Fibroblast of lung (primary cell): ENCODE results near the gene DNMT3L. TPM values are rescaled to one million over a fixed set of nuclear protein-coding genes. Genes with fewer than 3 reads are reported as not detected.
"Not testable (repeated sequence)": the region's sequence is repeated elsewhere in the genome, so short reads cannot be mapped to it uniquely, and the experiment has no call there.

Experiments used
- DNase-seq, 2 donors: peaks; one replicate each; pipeline versions ENCODE4 v3.0.0 to v3.0.0-alpha.2; 2010; ENCODE audit warnings: low read depth in 2 of 2
- H2AFZ ChIP-seq: 2 replicates; pipeline ENCODE4 v1.5.1; 2012; ENCODE audit warnings: low read length, control low read depth, inconsistent platforms
- H3K27ac ChIP-seq: 2 replicates; pipeline ENCODE4 v1.5.1; 2011; ENCODE audit warnings: low read length, control low read depth; ENCODE audit not compliant: insufficient read depth
- H3K27me3 ChIP-seq: 2 replicates; pipeline ENCODE4 v1.5.1; 2011; ENCODE audit warnings: mild to moderate bottlenecking, low read length; ENCODE audit not compliant: control insufficient read depth, insufficient read depth
- H3K36me3 ChIP-seq: 2 replicates; pipeline ENCODE4 v1.5.1; 2011; ENCODE audit warnings: low read length; ENCODE audit not compliant: control insufficient read depth, insufficient read depth
- H3K4me1 ChIP-seq: 2 replicates; pipeline ENCODE4 v1.5.1; 2011; ENCODE audit warnings: low read length; ENCODE audit not compliant: control insufficient read depth, insufficient read depth; ENCODE audit errors: extremely low read depth
- H3K4me2 ChIP-seq: 2 replicates; pipeline ENCODE4 v1.5.1; 2011; ENCODE audit warnings: low read length, control low read depth; ENCODE audit not compliant: insufficient read depth; ENCODE audit errors: extremely low read depth
- H3K4me3 ChIP-seq, 4 experiments: fragments of 200-600 bp in 1 of 4; sonication (generic) in 1 of 4; replicated peaks in 1 of 4; 2 replicates each; pipeline ENCODE4 v1.5.1; 2011 to 2016; ENCODE audit warnings: low read length in 4 of 4, low read depth in 3 of 4, mild to moderate bottlenecking in 3 of 4, control low read depth in 2 of 4, inconsistent platforms in 1 of 4, mixed read lengths in 1 of 4; ENCODE audit not compliant: insufficient read depth in 1 of 4; ENCODE audit errors: control extremely low read depth in 1 of 4
- H3K79me2 ChIP-seq: 2 replicates; pipeline ENCODE4 v1.5.1; 2012; ENCODE audit warnings: mild to moderate bottlenecking, low read length, inconsistent platforms; ENCODE audit not compliant: control insufficient read depth, insufficient read depth
- H3K9ac ChIP-seq: 2 replicates; pipeline ENCODE4 v1.5.1; 2011; ENCODE audit warnings: mild to moderate bottlenecking, low read length, control low read depth; ENCODE audit not compliant: insufficient read depth
- H3K9me3 ChIP-seq: 2 replicates; pipeline ENCODE4 v1.5.1; 2012; ENCODE audit warnings: low read depth, low read length; ENCODE audit not compliant: control insufficient read depth, insufficient read depth
- H4K20me1 ChIP-seq: 2 replicates; pipeline ENCODE4 v1.5.1; 2011; ENCODE audit warnings: low read length; ENCODE audit not compliant: control insufficient read depth, insufficient read depth; ENCODE audit errors: extremely low read depth
- CTCF ChIP-seq, 2 donors: IDR thresholded peaks in 1 of 2; conservative IDR thresholded peaks in 1 of 2; 1 replicate in 1 of 2; 2 replicates in 1 of 2; pipeline ENCODE4 v1.5.1; 2011 to 2012; ENCODE audit warnings: low read length in 2 of 2, control low read depth in 1 of 2, inconsistent platforms in 1 of 2, low read depth in 1 of 2, mild to moderate bottlenecking in 1 of 2
- EZH2 ChIP-seq: IDR thresholded peaks from 2 replicates; pipeline ENCODE4 v1.5.1; 2012; ENCODE audit warnings: low read length, control low read depth, mild to moderate bottlenecking; ENCODE audit errors: missing control alignments
- polyA plus RNA-seq, 2 donors: library from polyadenylated mRNA; depleted of rRNA in 1 of 2; stranded (reverse) in 1 of 2; unstranded in 1 of 2; fragments of >200 nt; gene quantifications; 2 replicates each; pipeline ENCODE4 v1.2.1, GENCODE V29; 2011 to 2012; ENCODE audit warnings: missing spikeins in 1 of 2
- total RNA-seq: library from RNA; depleted of rRNA; stranded (reverse); fragments of >200 nt; gene quantifications from 2 replicates; pipeline ENCODE4 v1.2.1, GENCODE V29; 2014

The DNMT3L gene
- total and polyA plus RNA-seq, 2 donors (not counting 1 experiment from before 2014, with no cell fraction given): not detected

- Histone ChIP-seq H2AFZ (no peak within 1 kb of the TSS), H3K4me1 (no peaks in the 10 kb centered on the region)
Measured at GRCh38 chr21:44285138-44285992, 23.7 kb upstream of the DNMT3L start, which contains the start of gene AIRE. Gene AIRE, plus strand, starts transcription at chr21:44285876. Its CDS starts 131 bp downstream, at chr21:44286007.

GRCh38 chr21:44283948-44284347 lies 22.3 kb upstream of the DNMT3L start:
- H3K4me2 ChIP-seq: no peak overlapping the region
- H3K9ac ChIP-seq: no peak overlapping the region
- no peaks in the 10 kb centered on the region for H3K27me3 ChIP-seq
- no peak overlapping the region for H3K27ac ChIP-seq
- H3K36me3 ChIP-seq: no peaks in the 10 kb centered on the region
- no peak for TF ChIP-seq CTCF (conservative IDR thresholded peaks at IDR 0.05 in 1 of 2, IDR thresholded peaks at IDR 0.05 in 1 of 2; ENCODE audit: low read depth in 1 of 2, low read length in 2 of 2)
- no peak for TF ChIP-seq EZH2
- H3K4me3 ChIP-seq: no peak overlapping the region
- no peaks in the 10 kb centered on the region for H4K20me1 ChIP-seq
- H3K79me2 ChIP-seq: no peaks in the 10 kb centered on the region
- H2AFZ ChIP-seq: no peak overlapping the region
- no peak for DNase-seq
- no peaks in the 10 kb centered on the region for H3K4me1 ChIP-seq
- H3K9me3 ChIP-seq: no peaks in the 10 kb centered on the region

More at GRCh38 chr21:44285138-44285992, 23.7 kb upstream of the DNMT3L start, which contains the start of gene AIRE:
- no peaks in the 10 kb centered on the region for H3K27me3 ChIP-seq
- no peak within 1 kb of the TSS for H3K9ac ChIP-seq
- no peaks in the 10 kb centered on the region for H4K20me1 ChIP-seq
- H3K79me2 ChIP-seq: no peaks in the 10 kb centered on the region
- TF ChIP-seq CTCF (conservative IDR thresholded peaks at IDR 0.05 in 1 of 2, IDR thresholded peaks at IDR 0.05 in 1 of 2; ENCODE audit: low read depth in 1 of 2, low read length in 2 of 2) (no peak), EZH2 (no peak)
- no peak within 1 kb of the TSS for H3K27ac ChIP-seq
- no peaks in the 10 kb centered on the region for H3K9me3 ChIP-seq
- H3K36me3 ChIP-seq: no peaks in the 10 kb centered on the region
- H3K4me3 ChIP-seq: no peak within 1 kb of the TSS
- H3K4me2 ChIP-seq: no peak within 1 kb of the TSS
- DNase-seq: no peak

GRCh38 chr21:44283211-44283785 lies 21.6 kb upstream of the DNMT3L start:
- H2AFZ ChIP-seq, DNase-seq, H4K20me1 ChIP-seq, H3K4me3 ChIP-seq, H3K79me2 ChIP-seq, H3K27me3 ChIP-seq, H3K4me1 ChIP-seq, H3K4me2 ChIP-seq, H3K9me3 ChIP-seq, H3K9ac ChIP-seq, H3K36me3 ChIP-seq, H3K27ac ChIP-seq: not testable (repeated sequence)
